ENCODE measurements around the gene SAP30BP. TPM values are rescaled to one million over a fixed set of nuclear protein-coding genes. Genes with fewer than 3 reads are reported as not detected.

Gene SAP30BP
- total RNA-seq, 1 experiment from 2014 or later = 126 TPM

DNA sequence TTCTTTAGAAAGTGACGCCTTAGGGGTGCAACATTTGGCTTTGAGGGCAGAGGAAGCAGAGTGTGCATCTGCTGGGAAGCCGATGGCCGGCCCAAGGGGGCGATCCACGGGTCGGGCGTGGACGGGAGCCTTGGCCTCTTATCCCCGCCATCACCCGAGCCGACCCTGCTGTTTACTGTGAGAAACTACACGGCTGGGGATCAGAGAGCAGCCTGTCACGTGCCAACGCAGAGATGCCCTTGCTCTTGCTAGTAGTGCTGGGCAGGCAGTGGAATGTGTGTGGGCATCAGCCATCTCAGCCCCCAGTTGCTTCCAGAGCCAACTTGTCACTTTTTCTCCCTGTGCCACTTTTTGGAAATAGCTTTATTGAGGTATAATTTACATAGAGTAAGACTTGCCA is 27.4 kb downstream of the SAP30BP start:
- Histone ChIP-seq H3K4me1 (peaks cover 20% of the 10 kb centered on the region), H3K27me3 (replicated peaks; ENCODE audit: control insufficient read depth, insufficient read depth, low read length) (no peaks in the 10 kb centered on the region), H3K4me3 (ENCODE audit: low read depth, low read length) (no peak overlapping the region), H3K36me3 (ENCODE audit: control insufficient read depth, insufficient read depth, low read length) (0 out of 2 replicates have a peak, but pooled peaks cover 3% of the 10 kb centered on the region), H3K9me3 (no peaks in the 10 kb centered on the region)
- DNase-seq = no peak
- Mint-ChIP-seq H3K4me3 (ENCODE audit: unreplicated experiment) (no peak overlapping the region), H3K27me3 (ENCODE audit: insufficient read depth, unreplicated experiment) (no peaks in the 10 kb centered on the region), H3K36me3 (ENCODE audit: insufficient read depth, unreplicated experiment) (peaks cover 74% of the 10 kb centered on the region), H3K27ac (ENCODE audit: unreplicated experiment) (no peak overlapping the region), H3K4me1 (ENCODE audit: low read depth, unreplicated experiment) (peaks cover 22% of the 10 kb centered on the region), H3K9me3 (ENCODE audit: unreplicated experiment) (no peaks in the 10 kb centered on the region)
- TF ChIP-seq CTCF (IDR thresholded peaks at IDR 0.05; ENCODE audit: insufficient read depth in 1 of 2, low read depth in 1 of 2, low read length in 1 of 2, severe bottlenecking in 1 of 2, unreplicated experiment in 1 of 2) = no peak
- BruUV-seq (replicated peaks) = no TSS peak
- ChIA-PET CTCF (interaction anchor here (2.4 kb wide), 1 partner anchor 53 kb away, joined by 8 read pairs; no protein-coding TSS in a partner anchor), POLR2A (no interaction called here)
- intact Hi-C loops (cut with micrococcal nuclease; ENCODE audit: unreplicated experiment) = no loop called here

DNA sequence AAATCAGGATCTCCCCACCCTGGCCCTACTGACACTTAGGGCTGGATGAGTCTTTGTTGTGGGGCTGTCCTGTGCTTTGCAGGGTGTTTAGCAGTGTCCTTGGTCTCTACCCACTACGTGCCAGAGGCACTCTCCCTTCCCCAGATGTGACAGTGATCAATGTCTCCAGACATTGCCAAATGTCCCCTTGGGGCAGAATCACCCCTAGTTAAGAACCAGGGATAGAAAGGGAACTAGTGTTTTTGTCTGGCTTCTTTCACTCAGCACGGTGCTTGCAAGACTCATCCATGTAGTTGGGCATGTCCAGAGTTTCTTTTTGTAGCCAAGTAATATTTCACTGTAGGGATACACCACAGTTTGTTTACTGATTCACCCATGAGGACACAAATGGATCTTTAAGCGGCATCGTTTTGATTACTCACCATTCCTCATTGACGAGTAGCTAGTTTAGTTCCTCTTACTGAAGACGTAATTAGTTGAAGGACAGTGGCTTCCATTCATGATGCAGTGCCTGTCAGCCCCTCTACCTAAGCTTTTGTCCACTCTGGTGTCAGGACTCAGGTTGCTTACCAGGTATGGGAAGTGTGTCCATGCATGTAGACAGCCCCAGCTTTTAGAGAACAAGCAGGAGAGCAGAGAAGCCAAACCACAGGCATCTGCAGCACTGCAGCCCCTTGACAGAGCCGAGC is 28.1 kb downstream of the SAP30BP start:
- no peak for DNase-seq
- Mint-ChIP-seq H3K36me3 (ENCODE audit: insufficient read depth, unreplicated experiment) (peaks cover 81% of the 10 kb centered on the region), H3K27me3 (ENCODE audit: insufficient read depth, unreplicated experiment) (no peaks in the 10 kb centered on the region), H3K4me1 (ENCODE audit: low read depth, unreplicated experiment) (peaks cover 26% of the 10 kb centered on the region), H3K27ac (ENCODE audit: unreplicated experiment) (peak overlapping the region; percentile 68), H3K9me3 (ENCODE audit: unreplicated experiment) (no peaks in the 10 kb centered on the region), H3K4me3 (ENCODE audit: unreplicated experiment) (no peak overlapping the region)
- Histone ChIP-seq H3K4me3 (ENCODE audit: low read depth, low read length) (no peak overlapping the region), H3K4me1 (peaks cover 27% of the 10 kb centered on the region), H3K27me3 (replicated peaks; ENCODE audit: control insufficient read depth, insufficient read depth, low read length) (no peaks in the 10 kb centered on the region), H3K36me3 (ENCODE audit: control insufficient read depth, insufficient read depth, low read length) (0 out of 2 replicates have a peak, but pooled peaks cover 3% of the 10 kb centered on the region), H3K9me3 (no peaks in the 10 kb centered on the region)
- POLR2A ChIA-PET = interaction anchor here (0.6 kb wide), 1 partner anchor 43 kb away, joined by 5 read pairs; no protein-coding TSS in a partner anchor
- BruUV-seq (replicated peaks) = no TSS peak
- no peak for TF ChIP-seq CTCF (IDR thresholded peaks at IDR 0.05; ENCODE audit: insufficient read depth in 1 of 2, low read depth in 1 of 2, low read length in 1 of 2, severe bottlenecking in 1 of 2, unreplicated experiment in 1 of 2)
- CTCF ChIA-PET = interaction anchor here (0.5 to 2.4 kb wide), 2 partner anchors 52 to 67 kb away, joined by 3 to 8 read pairs; no protein-coding TSS in a partner anchor
- intact Hi-C loops (cut with micrococcal nuclease; ENCODE audit: unreplicated experiment) = no loop called here

- peaks cover 31% of the 10 kb centered on the region for H3K4me1 ChIP-seq
- no peaks in the 10 kb centered on the region for H3K9me3 ChIP-seq
- no peaks in the 10 kb centered on the region for H3K27me3 ChIP-seq (replicated peaks; ENCODE audit: control insufficient read depth, insufficient read depth, low read length)
- no peak overlapping the region for H3K4me3 Mint-ChIP-seq (ENCODE audit: unreplicated experiment)
- intact Hi-C loops (cut with micrococcal nuclease; ENCODE audit: unreplicated experiment) = no loop called here
- BruUV-seq (replicated peaks) = no TSS peak
- no peak for TF ChIP-seq CTCF (IDR thresholded peaks at IDR 0.05; ENCODE audit: insufficient read depth in 1 of 2, low read depth in 1 of 2, low read length in 1 of 2, severe bottlenecking in 1 of 2, unreplicated experiment in 1 of 2)
- H3K27ac Mint-ChIP-seq (ENCODE audit: unreplicated experiment) = no peak overlapping the region
- no peaks in the 10 kb centered on the region for H3K9me3 Mint-ChIP-seq (ENCODE audit: unreplicated experiment)
- no peaks in the 10 kb centered on the region for H3K27me3 Mint-ChIP-seq (ENCODE audit: insufficient read depth, unreplicated experiment)
- peaks cover 32% of the 10 kb centered on the region for H3K4me1 Mint-ChIP-seq (ENCODE audit: low read depth, unreplicated experiment)
- POLR2A ChIA-PET = interaction anchor here (0.6 kb wide), 1 partner anchor 43 kb away, joined by 5 read pairs; no protein-coding TSS in a partner anchor
- no peak overlapping the region for H3K4me3 ChIP-seq (ENCODE audit: low read depth, low read length)
- DNase-seq = no peak
- CTCF ChIA-PET = interaction anchor here (0.5 to 2.4 kb wide), 2 partner anchors 52 to 66 kb away, joined by 3 to 8 read pairs; no protein-coding TSS in a partner anchor
- 0 out of 2 replicates have a peak, but pooled peaks cover 4% of the 10 kb centered on the region for H3K36me3 ChIP-seq (ENCODE audit: control insufficient read depth, insufficient read depth, low read length)
- H3K36me3 Mint-ChIP-seq (ENCODE audit: insufficient read depth, unreplicated experiment) = peaks cover 81% of the 10 kb centered on the region
These were observed 28.7 kb downstream of the SAP30BP start for GRCh38 chr17:75695830-75696271.

Data from Caco-2 (cell line).